T-cell (primary cell): Measurements from ENCODE around the gene RAE1. TPM values are rescaled to one million over a fixed set of nuclear protein-coding genes. Genes with fewer than 3 reads are reported as not detected.

ENCODE experiments used
- ATAC-seq, 4 experiments: fragments of 200-7000 bp in 3 of 4; fragments of 150-1000 bp in 1 of 4; cut with Tn5 transposase; replicated peaks in 1 of 4; 1 replicate in 3 of 4; 2 replicates in 1 of 4; pipeline ENCODE4 v1.10.0; 2021; ENCODE audit warnings: moderate library complexity in 3 of 4, mild to moderate bottlenecking in 2 of 4, moderate number of reproducible peaks in 1 of 4
- CTCF ChIA-PET, 2 donors: fragments of 300-600 bp; sonication (Branson Sonifier 250); formaldehyde crosslinking; loops; one replicate each; lab custom pipeline; 2022; ENCODE audit warnings: antibody characterized with exemption in 2 of 2; lab: Charles Lee
- POLR2A ChIA-PET, 2 donors: fragments of 300-600 bp; sonication (Branson Sonifier 250); formaldehyde crosslinking; loops; one replicate each; lab custom pipeline; 2022; ENCODE audit warnings: antibody characterized with exemption in 2 of 2; lab: Charles Lee
- DNase-seq, 35 experiments: peaks; one replicate each; pipeline versions ENCODE4 v3.0.0 to v3.0.0-alpha.2; 2013 to 2023
- H3K27ac ChIP-seq: one replicate; pipeline ENCODE4 v1.5.1; 2013; ENCODE audit warnings: low read length
- H3K27me3 ChIP-seq, 2 experiments: replicated peaks in 1 of 2; 1 replicate in 1 of 2; 2 replicates in 1 of 2; pipeline versions ENCODE4 v1.6.1 to v1.7.0; 2013; ENCODE audit warnings: low read length in 1 of 2, mixed read lengths in 1 of 2; ENCODE audit not compliant: control insufficient read depth in 2 of 2, insufficient read depth in 2 of 2; ENCODE audit errors: extremely low read depth in 1 of 2
- H3K36me3 ChIP-seq, 2 donors: 1 replicate in 1 of 2; 2 replicates in 1 of 2; pipeline versions ENCODE4 v1.6.1 to v1.7.0; 2013; ENCODE audit warnings: low read length in 1 of 2; ENCODE audit not compliant: control insufficient read depth in 2 of 2, insufficient read depth in 1 of 2; ENCODE audit errors: extremely low read depth in 1 of 2
- H3K4me1 ChIP-seq, 2 experiments: 1 replicate in 1 of 2; 2 replicates in 1 of 2; pipeline versions ENCODE4 v1.6.1 to v1.7.0; 2013; ENCODE audit warnings: low read length in 2 of 2, mixed read lengths in 1 of 2; ENCODE audit not compliant: insufficient read depth in 2 of 2, control insufficient read depth in 1 of 2; ENCODE audit errors: extremely low read depth in 1 of 2
- H3K4me3 ChIP-seq, 2 donors: 1 replicate in 1 of 2; 2 replicates in 1 of 2; pipeline versions ENCODE4 v1.5.1 to v1.7.0; 2013; ENCODE audit warnings: mild to moderate bottlenecking in 2 of 2, low read length in 1 of 2, moderate library complexity in 1 of 2; ENCODE audit not compliant: control insufficient read depth in 1 of 2; ENCODE audit errors: extremely low read depth in 1 of 2
- H3K9me3 ChIP-seq: 2 replicates; pipeline ENCODE4 v1.7.0; 2013
- H3K27ac Mint-ChIP-seq, 2 donors: one replicate each; pipeline ENCODE4 v1.8.0; 2020 to 2021; ENCODE audit warnings: mild to moderate bottlenecking in 2 of 2, mixed read lengths in 2 of 2
- H3K27me3 Mint-ChIP-seq, 2 donors: one replicate each; pipeline ENCODE4 v1.8.0; 2021 to 2022; ENCODE audit warnings: mixed read lengths in 2 of 2
- H3K36me3 Mint-ChIP-seq: one replicate; pipeline ENCODE4 v1.8.0; 2021; ENCODE audit warnings: mixed read lengths
- H3K4me1 Mint-ChIP-seq, 3 donors: one replicate each; pipeline ENCODE4 v1.8.0; 2020 to 2022; ENCODE audit warnings: mixed read lengths in 3 of 3, mild to moderate bottlenecking in 1 of 3
- H3K4me3 Mint-ChIP-seq, 3 donors: one replicate each; pipeline ENCODE4 v1.8.0; 2020 to 2022; ENCODE audit warnings: mild to moderate bottlenecking in 3 of 3, mixed read lengths in 3 of 3, moderate library complexity in 3 of 3
- H3K9me3 Mint-ChIP-seq, 3 donors: one replicate each; pipeline ENCODE4 v1.8.0; 2020 to 2022; ENCODE audit warnings: mixed read lengths in 3 of 3
- WGBS: methylation state at CpG from one replicate; pipeline ENCODE4 v1.1.5; 2013; ENCODE audit warnings: missing lambda C conversion rate; ENCODE audit not compliant: insufficient coverage; 5-methylcytosine and 5-hydroxymethylcytosine counted together
- total RNA-seq, 35 experiments: library from RNA in 6 of 35; stranded (reverse) in 6 of 35; fragments of 120-200 nt in 1 of 35; gene quantifications; one replicate each; pipeline versions ENCODE4 v1.2.1 to v1.2.4 and lab custom pipeline; 2013 to 2026

RAE1 gene
- total RNA-seq, 5 donors from 2014 or later (not counting 1 experiment from before 2014, with no cell fraction given), result 29.0 to 41.1 (median 29.4) TPM

DNA sequence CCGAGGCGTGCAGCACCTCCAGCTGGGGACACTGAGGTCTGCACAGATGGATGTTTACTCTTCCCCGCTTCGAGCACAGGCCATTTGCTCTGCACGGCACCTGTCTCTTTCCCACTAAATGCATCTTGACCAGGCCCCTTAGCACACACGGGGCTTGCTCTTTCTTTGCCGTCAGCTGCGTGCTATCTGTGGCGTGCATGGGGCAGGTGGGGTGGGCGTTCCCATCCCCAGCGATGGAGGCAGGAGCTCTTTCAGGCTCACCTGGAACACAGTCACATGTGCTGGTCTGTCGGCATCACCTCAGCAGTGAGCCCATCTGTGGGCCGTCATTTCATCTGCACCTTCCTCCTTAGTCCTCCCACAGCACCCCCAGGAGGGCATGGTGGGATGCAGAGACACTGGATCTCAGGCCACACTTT lies 75.2 kb downstream of the RAE1 start:
- Mint-ChIP-seq H3K27ac (peak overlapping the region in 1 of 2 donors; percentile 49), H3K27me3 (no peaks in the 10 kb centered on the region), H3K36me3 (no peaks in the 10 kb centered on the region), H3K4me1 (peaks cover 38 to 53% (median 47%) of the 10 kb centered on the region in 3 donors), H3K4me3 (peak overlapping the region in 1 of 3 donors; percentile 48), H3K9me3 (no peaks in the 10 kb centered on the region)
- ATAC-seq (no peak), DNase-seq (no peak)
- H3K36me3 ChIP-seq, result no peaks in the 10 kb centered on the region
- no peak overlapping the region for H3K4me3 ChIP-seq
- ChIA-PET CTCF (interaction anchor here in 1 of 2 donors (0.9 kb wide), 1 partner anchor 13 kb away, joined by 4 read pairs; no protein-coding TSS in a partner anchor), POLR2A (no interaction called here)
- H3K4me1 ChIP-seq, result peaks cover 20 to 53% of the 10 kb centered on the region in 2 experiments
- peaks cover 0 to 11% of the 10 kb centered on the region in 2 experiments for H3K27me3 ChIP-seq
- H3K9me3 ChIP-seq, result no peaks in the 10 kb centered on the region
- 94% methylated on average over 12 of the region's 13 CpGs for WGBS
- no peak overlapping the region for H3K27ac ChIP-seq

DNA sequence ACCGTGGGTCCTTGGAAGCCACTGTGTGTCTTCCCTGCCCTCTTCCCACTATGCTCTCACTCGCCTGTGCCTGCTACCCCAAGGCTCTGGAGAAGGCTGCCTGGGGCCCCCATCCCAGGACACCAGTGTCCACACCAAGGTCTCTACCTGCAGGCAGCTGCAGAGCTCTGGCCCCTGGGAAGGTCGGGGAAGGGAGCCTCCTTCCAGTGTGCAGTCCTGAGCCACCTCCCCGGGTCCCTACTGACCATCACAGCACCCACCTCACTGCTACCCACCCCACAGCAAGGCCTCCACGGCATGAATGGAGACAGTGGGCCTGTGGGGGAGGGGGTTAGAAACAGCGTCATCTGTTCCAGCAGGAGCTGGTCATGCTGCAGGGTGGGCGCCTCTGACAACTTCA lies 75.8 kb downstream of the RAE1 start:
- CTCF ChIA-PET, result no interaction called here
- ATAC-seq, result no peak

DNA sequence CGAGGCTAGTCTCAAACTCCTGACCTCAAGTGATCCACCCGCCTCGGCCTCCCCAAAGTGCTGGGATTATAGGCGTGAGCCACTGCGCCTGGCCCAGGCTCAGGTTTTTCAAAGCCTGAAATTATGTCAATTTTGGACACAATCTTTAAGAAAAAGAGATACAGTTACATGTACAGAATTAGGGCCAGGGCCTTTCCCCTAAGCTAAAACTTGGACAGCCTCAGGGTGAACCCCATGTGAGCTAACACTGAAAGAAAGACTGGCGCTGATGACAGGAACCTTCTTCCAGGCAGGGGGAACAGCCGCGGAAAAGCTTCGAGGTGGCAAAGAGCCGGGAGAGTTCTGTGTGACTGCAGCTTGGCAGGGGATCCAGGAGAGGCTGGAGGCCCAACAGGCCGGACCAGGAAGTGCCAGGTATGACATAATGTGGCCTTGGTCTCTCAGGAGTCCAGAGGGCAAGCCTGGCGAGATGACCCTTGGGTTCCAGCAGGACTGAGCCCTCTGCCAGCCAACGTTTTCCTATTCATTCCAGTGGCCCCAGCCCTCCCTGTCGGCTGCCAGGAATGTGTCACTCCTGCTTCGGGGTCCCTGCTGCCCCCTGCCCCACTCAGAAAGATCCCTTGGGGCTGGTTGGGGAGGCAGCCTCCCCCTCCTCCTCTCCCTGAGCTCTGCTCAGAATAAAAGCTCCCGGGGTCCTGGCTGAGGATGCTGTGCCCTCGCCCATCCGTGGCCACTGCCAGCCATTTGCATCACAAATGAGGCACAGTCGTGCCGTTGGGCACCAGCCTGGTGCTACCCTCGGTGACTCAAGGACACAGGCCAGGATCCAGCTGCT lies 77.5 kb downstream of the RAE1 start:
- no peak overlapping the region for H3K27ac ChIP-seq
- peaks cover 55 to 69% (median 68%) of the 10 kb centered on the region in 3 donors for H3K4me1 Mint-ChIP-seq
- no peaks in the 10 kb centered on the region for H3K36me3 ChIP-seq
- ChIA-PET POLR2A (interaction anchor here (0.6 kb wide), 2 partner anchors 18 to 113 kb away, joined by 3 to 4 read pairs; no protein-coding TSS in a partner anchor), CTCF (interaction anchor here in 1 of 2 donors (0.9 kb wide), 1 partner anchor 46 kb away, joined by 3 read pairs; no protein-coding TSS in a partner anchor)
- 94% methylated on average over 18 of the region's 21 CpGs for WGBS
- no peak overlapping the region for H3K4me3 Mint-ChIP-seq
- H3K4me3 ChIP-seq, result no peak overlapping the region
- no peak for DNase-seq
- H3K27me3 ChIP-seq, result peaks cover 0 to 11% of the 10 kb centered on the region in 2 experiments
- H3K4me1 ChIP-seq, result peaks cover 37 to 73% of the 10 kb centered on the region in 2 experiments
- no peaks in the 10 kb centered on the region for H3K9me3 Mint-ChIP-seq
- H3K9me3 ChIP-seq, result no peaks in the 10 kb centered on the region
- no peaks in the 10 kb centered on the region for H3K27me3 Mint-ChIP-seq
- no peak overlapping the region for H3K27ac Mint-ChIP-seq
- H3K36me3 Mint-ChIP-seq, result no peaks in the 10 kb centered on the region
- ATAC-seq, result no peak

More for the DNA sequence above, 75.8 kb downstream of the RAE1 start:
- peaks cover 0 to 11% of the 10 kb centered on the region in 2 experiments for H3K27me3 ChIP-seq
- POLR2A ChIA-PET, result interaction anchor here in 1 of 2 donors (0.6 kb wide), 2 partner anchors 312 to 1078 kb away, joined by 3 to 18 read pairs; no protein-coding TSS in a partner anchor
- H3K4me3 ChIP-seq, result no peak overlapping the region
- no peaks in the 10 kb centered on the region for H3K9me3 Mint-ChIP-seq
- H3K36me3 ChIP-seq, result no peaks in the 10 kb centered on the region
- H3K27me3 Mint-ChIP-seq, result no peaks in the 10 kb centered on the region
- no peaks in the 10 kb centered on the region for H3K36me3 Mint-ChIP-seq
- H3K4me1 Mint-ChIP-seq, result peaks cover 42 to 55% (median 53%) of the 10 kb centered on the region in 3 donors
- no peaks in the 10 kb centered on the region for H3K9me3 ChIP-seq
- WGBS, result 72% methylated on average over 2 of the region's 7 CpGs
- no peak for DNase-seq
- peak overlapping the region in 1 of 3 donors; percentile 48 for H3K4me3 Mint-ChIP-seq
- peaks cover 24 to 58% of the 10 kb centered on the region in 2 experiments for H3K4me1 ChIP-seq
- H3K27ac Mint-ChIP-seq, result no peak overlapping the region
- no peak overlapping the region for H3K27ac ChIP-seq

Other genes starting within 250 kb of the RAE1 start
- not detected for gene BMP7, start 84.6 kb upstream of the RAE1 start, total RNA-seq
- not detected for gene SPO11, start 21.5 kb upstream of the RAE1 start, total RNA-seq
- gene RBM38, start 40.1 kb downstream of the RAE1 start, total RNA-seq, result 100 to 1,000 TPM; 111 to 271 (median 124) TPM
- gene CTCFL, start 173.9 kb downstream of the RAE1 start, total RNA-seq, result under 1 TPM in 2 of 5 donors, not detected in 3; 0.15 to 0.25 TPM
- gene PCK1, start 209.9 kb downstream of the RAE1 start, total RNA-seq, result under 1 TPM in 3 of 5 donors, not detected in 2; 0.25 to 0.53 (median 0.26) TPM